Cardiac muscle cell (in vitro differentiated cells and primary cell): ENCODE data around the gene SORBS2. TPM values are rescaled to one million over a fixed set of nuclear protein-coding genes. Genes with fewer than 3 reads are reported as not detected.

Experiments
- DNase-seq, 2 donors: peaks; one replicate each; pipeline versions ENCODE4 v3.0.0 to v3.0.0-alpha.2; 2010 to 2017; ENCODE audit warnings: low read depth in 1 of 2, low spot score in 1 of 2
- H3K27ac ChIP-seq: fragments of 200-600 bp; sonication (generic); 2 replicates; pipeline ENCODE4 v1.5.1; 2016
- H3K27me3 ChIP-seq: fragments of 200-600 bp; sonication (generic); 2 replicates; pipeline ENCODE4 v1.6.0; 2016; ENCODE audit warnings: control low read depth
- H3K36me3 ChIP-seq: fragments of 200-600 bp; sonication (generic); 2 replicates; pipeline ENCODE4 v1.5.1; 2016; ENCODE audit warnings: control low read depth
- H3K4me1 ChIP-seq: fragments of 200-600 bp; sonication (generic); 2 replicates; pipeline ENCODE4 v1.8.1; 2017; ENCODE audit warnings: low read depth, mild to moderate bottlenecking, mixed run types
- H3K4me3 ChIP-seq: fragments of 200-600 bp; sonication (generic); 2 replicates; pipeline ENCODE4 v1.5.1; 2016; ENCODE audit warnings: mild to moderate bottlenecking
- H3K9me3 ChIP-seq: fragments of 200-600 bp; sonication (generic); 2 replicates; pipeline ENCODE4 v1.5.1; 2017; ENCODE audit warnings: low read depth, mild to moderate bottlenecking, control low read depth
- CTCF ChIP-seq: IDR thresholded peaks from 2 replicates; pipeline ENCODE4 v1.5.1; 2012; ENCODE audit warnings: low read depth, mild to moderate bottlenecking, low read length
- polyA plus RNA-seq: library from polyadenylated mRNA; unstranded; fragments of >200 nt; fragmentation: Nextera tagmentation; extraction: Ambion mirVana; gene quantifications from 2 replicates; pipeline ENCODE4 v1.2.1, GENCODE V29; 2016
- total RNA-seq: library from RNA; depleted of rRNA; stranded (reverse); fragments of >200 nt; gene quantifications from 2 replicates; pipeline ENCODE4 v1.2.3, GENCODE V29; 2016

SORBS2 gene
- total and polyA plus RNA-seq, 2 experiments from 2014 or later: 453 to 470 TPM

GRCh38 chr4:185743722-185744487, 68.1 kb downstream of the SORBS2 start:
- no peak for TF ChIP-seq CTCF
- H3K9me3 ChIP-seq: no peaks in the 10 kb centered on the region
- no peaks in the 10 kb centered on the region for H3K27me3 ChIP-seq
- peaks cover 9% of the 10 kb centered on the region for H3K4me1 ChIP-seq
- peaks cover 3% of the 10 kb centered on the region for H3K36me3 ChIP-seq
- no peak overlapping the region for H3K27ac ChIP-seq
- H3K4me3 ChIP-seq: no peak overlapping the region
- no peak for DNase-seq

GRCh38 chr4:185742766-185743165, 69.2 kb downstream of the SORBS2 start:
- DNase-seq: no peak
- no peak for TF ChIP-seq CTCF

GRCh38 chr4:185741795-185742194, 70.2 kb downstream of the SORBS2 start:
- peaks cover 24% of the 10 kb centered on the region for H3K4me1 ChIP-seq
- H3K36me3 ChIP-seq: peaks cover 3% of the 10 kb centered on the region
- no peaks in the 10 kb centered on the region for H3K9me3 ChIP-seq
- DNase-seq: no peak
- H3K27me3 ChIP-seq: no peaks in the 10 kb centered on the region
- no peak overlapping the region for H3K4me3 ChIP-seq
- TF ChIP-seq CTCF: no peak
- peak overlapping the region; percentile 14 for H3K27ac ChIP-seq

More at GRCh38 chr4:185742766-185743165, 69.2 kb downstream of the SORBS2 start:
- peak overlapping the region; percentile 14 for H3K27ac ChIP-seq
- no peak overlapping the region for H3K4me3 ChIP-seq
- no peaks in the 10 kb centered on the region for H3K27me3 ChIP-seq
- H3K9me3 ChIP-seq: no peaks in the 10 kb centered on the region
- peaks cover 3% of the 10 kb centered on the region for H3K36me3 ChIP-seq
- H3K4me1 ChIP-seq: peaks cover 21% of the 10 kb centered on the region

GRCh38 chr4:185740471-185740873, 71.5 kb downstream of the SORBS2 start:
- no peaks in the 10 kb centered on the region for H3K27me3 ChIP-seq
- H3K27ac ChIP-seq: peak overlapping the region; percentile 15
- H3K4me3 ChIP-seq: no peak overlapping the region
- no peaks in the 10 kb centered on the region for H3K36me3 ChIP-seq
- no peaks in the 10 kb centered on the region for H3K9me3 ChIP-seq
- no peak for TF ChIP-seq CTCF
- peak in 1 of 2 donors; percentile 22 for DNase-seq
- H3K4me1 ChIP-seq: peaks cover 36% of the 10 kb centered on the region

GRCh38 chr4:185738820-185739219, 73.2 kb downstream of the SORBS2 start:
- Histone ChIP-seq H3K27me3 (no peaks in the 10 kb centered on the region), H3K4me1 (peaks cover 46% of the 10 kb centered on the region), H3K4me3 (no peak overlapping the region)

More at GRCh38 chr4:185738820-185739219, 73.2 kb downstream of the SORBS2 start:
- Histone ChIP-seq H3K9me3 (no peaks in the 10 kb centered on the region), H3K27ac (peak overlapping the region; percentile 83), H3K36me3 (peaks cover 3% of the 10 kb centered on the region)
- no peak for DNase-seq
- no peak for TF ChIP-seq CTCF
